Inferior parietal cortex (tissue), 1 donor: Measurements from ENCODE around the gene CDC40.

Source experiments
- DNase-seq: peaks from one replicate; pipeline ENCODE4 v3.0.0-alpha.2; 2016; ENCODE audit errors: extremely low spot score

Gene CDC40

GRCh38 chr6:110180228-110181008 lies at the start of gene CDC40:
TSS of gene CDC40 (plus strand) at chr6:110180427. CDS start at chr6:110180445, 18 bp downstream.
- DNase-seq: no peak

- no peak for DNase-seq
Observed at GRCh38 chr6:110137924-110138887, 42.0 kb upstream of the CDC40 start.

GRCh38 chr6:110139052-110139451 lies 41.2 kb upstream of the CDC40 start:
- DNase-seq: no peak

DNA sequence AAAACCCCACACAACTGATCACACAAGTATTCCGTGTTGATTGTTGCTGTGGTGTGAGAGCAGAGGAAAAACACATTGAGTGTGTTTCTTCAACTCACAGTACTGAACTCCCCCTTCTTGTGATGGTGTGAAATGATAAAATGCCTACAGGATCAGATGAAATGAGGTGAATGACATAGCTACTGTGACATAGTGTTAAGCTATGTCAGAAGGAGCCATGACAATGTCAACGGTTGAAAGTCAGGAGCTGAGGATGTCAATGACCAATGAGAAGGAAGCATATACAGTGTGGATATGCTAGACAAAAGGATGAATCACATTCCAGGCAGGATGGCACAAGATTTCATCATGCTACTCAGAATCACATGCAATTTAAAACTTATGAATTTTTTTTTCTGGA lies 39.6 kb upstream of the CDC40 start:
- DNase-seq: no peak

DNA sequence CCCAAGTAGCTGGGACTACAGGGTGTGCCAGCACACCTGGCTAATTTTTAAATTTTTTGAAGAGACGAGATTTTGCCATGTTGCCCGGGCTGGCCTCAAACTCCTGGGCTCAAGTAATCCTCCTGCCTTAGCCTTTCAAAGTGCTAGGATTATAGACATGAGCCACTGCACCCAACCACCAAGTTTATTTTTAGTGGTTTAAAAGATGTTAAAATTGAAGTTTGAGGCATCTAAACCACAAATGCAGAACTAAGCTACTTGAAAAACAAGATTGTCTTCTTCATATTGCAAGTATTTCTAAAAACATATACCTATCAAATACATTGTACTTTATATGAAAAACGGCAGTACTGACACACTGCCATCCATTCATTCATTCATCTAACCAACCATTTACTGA lies 32.4 kb upstream of the CDC40 start:
- no peak for DNase-seq

- DNase-seq: no peak
Observed at GRCh38 chr6:110158479-110158878, 21.7 kb upstream of the CDC40 start.

GRCh38 chr6:110170081-110170480 lies 10.1 kb upstream of the CDC40 start:
- no peak for DNase-seq

- no peak for DNase-seq
Observed at GRCh38 chr6:110173506-110174132, 6.6 kb upstream of the CDC40 start.

GRCh38 chr6:110178626-110179405 lies 1.4 kb upstream of the CDC40 start:
- DNase-seq: peak; percentile 78

GRCh38 chr6:110179406-110180227 lies 610 bp upstream of the CDC40 start, which contains the start of gene WASF1:
TSS of gene WASF1 (minus strand) at chr6:110179670. CDS start at chr6:110127601, 52,069 bp downstream.
- peak; percentile 97 for DNase-seq

- DNase-seq: no peak
Observed at GRCh38 chr6:110181131-110182030, 1.2 kb downstream of the CDC40 start.

DNA sequence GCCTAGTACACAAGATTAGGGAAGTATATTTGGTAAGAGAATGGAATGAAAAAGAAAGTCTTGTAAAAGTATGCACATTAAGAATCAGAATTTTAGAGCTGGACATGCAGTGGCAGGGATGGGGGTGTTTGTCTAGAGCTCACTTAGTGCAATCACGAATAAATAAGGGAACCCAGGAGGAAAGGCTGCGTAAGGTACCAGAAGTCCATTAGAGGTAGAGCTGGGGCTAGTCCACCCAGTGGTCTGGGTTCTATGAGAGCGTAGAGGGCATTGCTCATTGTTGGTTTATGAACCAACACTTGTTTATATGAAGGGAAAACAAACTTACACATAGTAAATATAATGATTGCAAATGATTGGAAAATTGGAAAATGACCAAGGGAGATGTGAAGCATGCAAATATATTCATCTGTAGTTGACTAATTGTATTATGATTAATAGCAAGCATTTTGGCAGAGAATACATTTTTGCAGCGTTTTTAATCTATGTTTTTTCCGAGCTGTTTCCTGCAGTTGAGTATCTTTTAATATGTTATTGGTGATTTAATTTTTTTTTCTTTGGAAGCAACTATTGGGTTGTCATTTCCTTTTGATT lies 3.2 kb downstream of the CDC40 start:
- DNase-seq: no peak

GRCh38 chr6:110185879-110186278 lies 5.7 kb downstream of the CDC40 start:
- no peak for DNase-seq

DNA sequence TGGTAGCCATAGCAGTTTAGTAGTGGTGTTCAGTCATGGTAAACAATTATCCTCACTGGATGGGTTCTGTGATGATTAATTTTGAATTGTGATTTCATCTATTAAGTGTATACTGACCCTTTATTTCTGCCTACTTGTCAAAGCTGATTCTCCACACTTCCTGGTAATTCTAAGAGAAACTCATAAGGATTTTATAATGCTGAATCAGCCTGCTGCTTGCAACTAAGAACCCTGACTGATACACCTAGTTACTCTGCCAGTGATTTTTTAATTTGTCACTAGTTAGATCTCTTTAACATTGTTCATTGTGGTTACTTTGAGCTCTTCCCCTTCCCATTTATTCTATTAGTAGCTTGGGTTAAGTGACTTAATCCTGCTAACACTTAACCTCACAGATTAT lies 8.6 kb downstream of the CDC40 start:
- DNase-seq: no peak

GRCh38 chr6:110190726-110191125 lies 10.5 kb downstream of the CDC40 start:
- DNase-seq: no peak

DNA sequence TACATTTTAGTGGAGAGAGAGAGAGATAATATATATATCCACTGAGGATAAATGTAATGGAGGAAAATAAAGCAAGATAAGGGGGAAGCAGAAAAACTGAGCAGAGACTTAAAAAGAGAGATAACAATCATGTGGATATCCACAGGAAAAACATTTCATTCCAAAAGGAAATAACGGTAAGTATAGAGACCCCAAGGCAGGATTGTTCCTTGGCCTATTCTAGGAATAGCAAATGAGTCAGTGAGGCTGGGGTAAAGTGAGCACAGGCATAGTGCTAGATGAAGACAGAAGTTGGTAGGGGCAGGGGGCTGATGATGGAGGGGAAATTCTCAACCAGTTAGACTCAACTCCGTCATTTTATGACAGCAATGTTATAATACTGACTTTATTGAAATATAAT lies 11.2 kb downstream of the CDC40 start:
- no peak for DNase-seq

- DNase-seq: no peak
Observed at GRCh38 chr6:110195639-110196038, 15.4 kb downstream of the CDC40 start.

DNA sequence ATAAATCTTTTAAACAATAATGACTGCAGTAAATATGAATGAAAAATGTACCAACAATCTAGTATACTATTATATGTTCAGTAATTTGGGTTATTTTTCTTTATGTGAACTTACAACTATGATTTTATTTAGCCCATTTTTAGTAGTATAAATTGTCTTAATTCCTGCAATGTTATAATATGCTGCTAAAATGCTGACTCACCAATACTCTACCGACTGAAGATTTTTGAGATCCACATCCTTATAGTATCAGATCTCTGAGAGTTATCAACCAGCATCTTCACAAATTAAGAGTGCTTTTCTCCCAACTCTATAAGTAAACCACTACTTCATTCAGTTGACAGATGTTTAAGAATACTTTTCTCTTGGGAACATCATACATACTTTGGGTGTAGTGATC lies 16.6 kb downstream of the CDC40 start:
- no peak for DNase-seq

GRCh38 chr6:110198561-110198960 lies 18.3 kb downstream of the CDC40 start:
- DNase-seq: no peak
